Measurements from ENCODE around the gene TP53INP2. TPM values are rescaled to one million over a fixed set of nuclear protein-coding genes. Genes with fewer than 3 reads are reported as not detected.
"Not testable (repeated sequence)": the region's sequence is repeated elsewhere in the genome, so short reads cannot be mapped to it uniquely, and the experiment has no call there.

The TP53INP2 gene
- polyA plus RNA-seq, 10 donors, result 7.6 to 11.5 (median 9.1) TPM

DNA sequence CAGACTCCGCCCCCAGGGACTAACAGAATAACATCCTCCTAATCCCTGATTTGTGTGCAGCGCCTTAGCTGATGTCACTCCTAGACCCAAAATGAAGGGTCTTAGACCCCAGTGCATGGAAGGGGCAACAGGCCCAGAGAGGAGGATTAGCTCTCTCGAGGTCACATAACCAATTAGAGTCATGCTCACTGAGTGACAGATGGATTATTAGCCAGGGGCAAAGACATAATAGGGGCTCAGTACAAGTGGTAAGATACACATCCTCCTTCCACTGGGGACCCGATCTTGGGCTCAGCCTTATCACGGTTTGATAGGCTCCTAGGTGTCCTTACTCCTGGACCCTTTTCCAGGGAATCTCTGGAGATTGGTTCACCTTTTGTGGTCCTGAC is 858 bp downstream of the TP53INP2 start:
- DNase-seq, result no peak

DNA sequence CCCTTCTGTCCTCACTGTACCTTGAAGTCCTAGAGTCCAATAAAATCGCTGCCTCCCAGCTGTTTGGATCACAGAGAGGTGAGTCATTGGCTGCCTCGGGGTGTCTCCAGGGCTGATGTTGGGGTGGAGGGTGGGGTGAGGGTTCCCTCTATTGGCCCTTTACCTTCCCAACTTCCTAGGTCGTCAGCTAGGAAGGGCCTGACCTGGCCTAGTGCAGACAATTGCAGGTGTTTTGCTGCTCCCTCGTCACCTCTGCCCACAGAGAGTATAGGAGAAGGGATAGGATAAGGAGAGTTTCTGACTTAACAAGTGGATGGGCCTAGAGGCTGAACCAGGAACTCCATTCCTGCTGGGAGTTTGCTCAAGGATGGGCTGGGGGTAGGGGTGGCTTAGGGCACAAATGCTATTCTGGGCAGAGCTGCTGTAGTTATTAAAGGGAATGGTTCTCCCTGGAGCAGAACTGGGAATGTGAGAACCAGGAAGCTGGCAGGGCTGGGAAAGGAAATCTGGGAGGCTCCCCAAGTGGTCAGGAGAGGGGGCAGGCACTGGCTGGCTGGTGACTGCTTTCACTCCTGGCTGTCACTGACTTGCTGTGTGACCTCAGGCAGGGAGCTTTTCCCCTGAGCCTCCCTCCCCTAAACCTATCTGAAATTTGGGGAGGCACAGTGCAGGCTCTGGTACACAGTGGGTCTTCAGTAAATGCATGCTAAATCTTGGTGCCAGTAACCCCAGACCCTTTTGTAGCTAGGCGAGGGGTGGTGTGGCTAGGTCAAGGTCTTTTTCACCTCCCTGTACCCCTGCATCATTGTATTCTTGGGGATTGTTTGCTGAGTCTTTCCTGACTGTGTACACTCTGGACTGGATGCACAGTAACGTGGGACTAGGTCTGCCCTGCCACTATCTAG is 1.5 kb downstream of the TP53INP2 start:
- DNase-seq, result no peak

DNA sequence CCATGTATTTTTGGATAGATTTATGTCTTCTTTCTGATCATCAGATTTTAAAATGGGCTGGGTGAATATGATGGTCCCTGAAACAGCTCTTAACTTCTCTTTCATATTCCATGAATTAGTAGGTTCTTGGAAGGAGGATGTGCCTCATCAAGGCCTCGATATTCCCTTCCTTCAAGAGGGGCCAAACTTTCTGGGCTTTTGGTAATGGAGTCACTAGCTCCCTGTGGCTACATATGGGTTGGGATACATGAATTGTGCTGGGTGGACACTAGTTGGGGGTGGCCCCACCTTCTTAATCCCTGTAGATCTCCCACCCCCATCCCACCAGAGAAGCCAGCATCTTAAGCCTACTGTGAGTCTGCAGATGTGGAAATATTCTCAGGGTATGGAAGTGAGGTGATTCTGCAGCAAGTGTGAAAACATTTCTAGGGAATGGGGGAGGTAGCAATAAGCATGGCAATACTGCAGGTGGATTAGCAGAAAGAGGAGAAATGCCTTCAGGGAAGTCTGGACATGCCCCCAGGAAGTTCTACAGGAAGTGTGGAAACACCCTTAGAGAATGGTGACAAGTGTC is 2.2 kb downstream of the TP53INP2 start:
- no peak for DNase-seq

DNA sequence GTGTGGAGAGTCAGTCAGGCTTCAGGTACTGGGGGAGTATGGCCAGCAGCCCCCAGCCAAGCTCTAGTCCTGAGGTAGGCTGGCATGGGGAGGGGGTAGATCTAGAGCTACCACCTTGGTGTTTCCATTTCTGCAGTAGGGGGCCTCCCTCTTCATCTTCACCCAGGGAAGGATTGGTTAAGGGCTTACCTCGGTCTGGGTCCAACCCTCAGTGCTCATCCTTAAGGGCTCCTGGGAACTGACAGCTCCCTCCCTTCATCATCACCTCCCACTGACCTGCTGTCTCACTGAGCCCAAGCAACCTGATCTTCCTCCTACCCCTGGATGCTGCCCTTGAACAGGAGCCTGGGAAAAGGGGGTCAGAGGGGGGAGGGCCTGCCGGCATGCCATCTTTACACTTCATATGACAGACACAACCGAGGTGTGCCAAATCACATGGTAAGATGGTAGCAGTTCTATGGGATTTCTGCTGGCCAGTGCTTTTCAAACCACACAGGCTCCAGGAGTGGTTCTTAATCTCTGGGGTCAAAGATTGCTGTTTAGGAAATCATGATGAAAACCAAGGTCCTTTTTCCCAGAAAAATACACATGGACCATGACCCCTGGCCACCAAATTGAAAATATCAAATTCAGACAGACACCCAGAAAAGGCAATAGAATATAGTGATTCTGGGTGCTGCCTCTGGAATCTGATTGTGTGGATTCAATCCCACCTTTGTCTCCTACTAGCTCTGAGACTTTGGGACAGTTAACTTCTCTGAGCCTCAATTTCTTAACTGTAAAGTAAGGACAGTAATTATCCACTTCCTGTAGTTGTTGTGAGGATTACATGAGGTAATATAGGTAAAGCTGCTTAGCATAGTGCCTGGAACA is 3.0 kb downstream of the TP53INP2 start:
- no peak for DNase-seq

DNA sequence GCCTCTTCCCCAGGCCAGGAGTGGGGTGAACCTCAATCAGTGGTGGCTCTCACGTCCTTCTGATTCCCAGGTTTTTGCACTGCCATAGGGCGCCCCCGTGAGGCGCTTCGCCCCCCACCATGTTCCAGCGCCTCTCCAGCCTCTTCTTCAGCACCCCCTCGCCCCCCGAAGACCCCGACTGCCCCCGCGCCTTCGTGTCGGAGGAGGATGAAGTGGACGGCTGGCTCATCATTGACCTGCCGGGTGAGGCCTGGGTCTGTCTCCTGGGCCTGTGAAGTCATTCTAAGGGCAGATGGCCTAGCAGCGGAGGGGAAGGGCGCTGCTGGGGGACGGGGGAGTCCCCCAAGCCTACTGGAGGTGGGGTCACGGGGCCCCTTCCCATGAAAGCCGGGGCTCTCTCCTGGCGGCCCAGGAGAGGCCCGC is 4.5 kb downstream of the TP53INP2 start:
- DNase-seq, result peak; percentile 24 to 78 (median 59)

DNA sequence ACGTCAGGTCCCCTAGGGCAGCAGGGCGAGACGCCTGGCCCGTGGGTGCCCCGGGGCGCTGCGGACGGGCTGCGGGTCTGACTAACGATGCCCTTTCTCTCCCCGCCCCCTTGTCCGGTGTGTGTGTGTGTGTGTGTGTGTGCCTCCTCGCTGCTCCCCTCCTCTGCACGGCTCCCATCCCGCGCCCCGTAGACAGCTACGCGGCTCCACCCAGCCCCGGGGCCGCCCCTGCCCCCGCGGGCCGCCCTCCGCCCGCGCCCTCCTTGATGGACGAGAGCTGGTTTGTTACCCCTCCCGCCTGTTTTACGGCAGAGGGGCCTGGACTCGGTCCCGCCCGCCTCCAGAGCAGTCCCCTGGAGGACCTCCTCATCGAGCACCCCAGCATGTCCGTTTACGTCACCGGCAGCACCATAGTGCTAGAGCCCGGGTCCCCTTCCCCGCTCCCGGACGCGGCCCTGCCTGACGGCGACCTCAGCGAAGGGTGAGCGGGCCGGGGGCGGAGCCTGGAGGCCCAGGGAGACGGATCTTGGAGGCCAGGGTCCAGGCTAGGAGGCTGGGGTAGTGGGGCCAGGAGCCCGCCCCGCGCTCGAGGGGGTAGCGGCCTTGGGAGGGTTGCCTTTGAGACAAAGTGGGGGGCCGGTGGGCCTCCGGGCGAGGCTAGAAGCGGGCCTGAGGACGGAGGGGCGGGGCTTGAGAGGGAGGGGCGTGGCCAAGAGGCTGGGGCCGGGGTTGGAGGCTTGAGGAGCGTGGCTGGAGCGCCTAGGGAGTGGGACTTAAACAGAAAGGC is 5.1 kb downstream of the TP53INP2 start:
- peak; percentile 59 to 94 (median 80) for DNase-seq

DNA sequence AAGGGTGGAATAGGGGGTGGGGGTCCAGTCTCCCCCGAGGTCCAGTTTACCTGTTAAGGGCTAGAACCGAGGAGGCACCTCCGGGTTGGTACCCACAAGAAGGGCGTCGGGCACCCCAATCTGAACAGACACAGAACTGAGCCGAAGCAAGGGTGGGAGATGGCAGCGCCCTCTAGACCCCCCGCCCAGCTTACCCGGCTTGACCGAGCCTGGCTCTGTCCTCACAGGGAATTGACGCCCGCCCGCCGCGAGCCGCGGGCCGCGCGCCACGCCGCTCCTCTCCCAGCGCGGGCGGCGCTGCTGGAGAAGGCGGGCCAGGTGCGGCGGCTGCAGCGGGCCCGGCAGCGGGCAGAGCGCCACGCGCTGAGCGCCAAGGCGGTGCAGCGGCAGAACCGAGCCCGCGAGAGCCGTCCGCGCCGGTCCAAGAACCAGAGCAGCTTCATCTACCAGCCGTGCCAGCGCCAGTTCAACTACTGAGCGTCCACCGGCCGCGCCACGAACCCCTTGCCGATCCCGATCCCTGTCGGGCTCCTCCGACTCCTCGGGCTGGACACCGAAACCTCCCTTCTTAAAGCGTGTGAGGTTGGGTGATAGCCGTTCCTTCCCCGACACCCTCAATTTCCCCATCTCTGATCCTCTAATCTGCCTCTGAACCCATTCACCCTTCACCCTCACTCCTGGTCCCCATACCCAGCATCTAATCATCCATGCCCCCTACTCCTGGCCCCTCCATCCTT is 5.9 kb downstream of the TP53INP2 start:
- peak in 2 of 3 donors; percentile 37 to 70 for DNase-seq

DNA sequence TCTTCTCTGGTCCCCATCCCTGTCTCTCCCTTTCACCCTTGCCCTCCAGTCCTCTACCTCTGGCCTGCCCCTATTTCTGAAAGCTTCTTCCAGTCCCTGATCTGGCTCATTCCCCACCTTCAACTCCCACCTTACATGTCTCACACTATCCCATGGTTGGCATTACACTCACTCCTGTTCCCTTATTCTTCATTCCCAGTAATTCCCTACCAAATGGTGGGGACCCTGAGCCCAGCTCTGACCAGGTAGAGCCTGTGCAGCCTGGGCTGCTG is 6.4 kb downstream of the TP53INP2 start:
- DNase-seq, result no peak

DNA sequence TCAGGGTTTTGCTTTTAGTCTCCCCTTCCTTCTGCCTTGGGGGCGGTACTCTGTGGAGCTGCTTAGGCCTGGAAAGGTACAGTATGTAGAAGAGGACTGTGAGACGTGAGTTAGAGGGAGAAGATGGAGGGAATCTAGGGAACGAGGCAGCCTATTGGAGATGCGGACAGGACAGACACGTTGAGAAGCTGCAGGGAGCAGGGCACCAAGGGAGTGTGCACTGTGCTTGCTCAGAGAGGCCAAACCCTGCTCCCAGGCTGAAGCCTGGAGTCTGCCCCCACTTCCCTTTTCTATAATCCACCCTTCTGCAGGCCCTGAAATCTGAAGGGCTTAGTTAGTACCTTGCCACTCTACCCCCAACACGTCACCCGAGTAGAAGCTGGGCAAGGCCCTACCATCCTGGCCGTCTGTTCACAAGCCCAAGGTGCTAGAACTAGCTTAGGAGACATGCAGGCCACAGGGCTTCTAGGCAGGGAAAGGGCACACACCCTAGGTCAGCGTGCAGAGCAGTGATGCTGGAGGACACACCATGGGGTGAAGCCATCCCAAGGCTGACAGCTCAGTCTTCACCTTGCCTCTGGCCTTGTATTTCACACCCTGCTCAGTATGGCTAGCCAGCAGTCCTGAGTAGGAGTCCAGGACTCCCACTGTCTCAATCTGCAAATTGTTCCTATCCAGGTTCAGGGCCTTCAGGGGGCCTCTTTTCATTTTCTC is 6.9 kb downstream of the TP53INP2 start:
- DNase-seq, result peak in 1 of 3 donors; percentile 16

DNA sequence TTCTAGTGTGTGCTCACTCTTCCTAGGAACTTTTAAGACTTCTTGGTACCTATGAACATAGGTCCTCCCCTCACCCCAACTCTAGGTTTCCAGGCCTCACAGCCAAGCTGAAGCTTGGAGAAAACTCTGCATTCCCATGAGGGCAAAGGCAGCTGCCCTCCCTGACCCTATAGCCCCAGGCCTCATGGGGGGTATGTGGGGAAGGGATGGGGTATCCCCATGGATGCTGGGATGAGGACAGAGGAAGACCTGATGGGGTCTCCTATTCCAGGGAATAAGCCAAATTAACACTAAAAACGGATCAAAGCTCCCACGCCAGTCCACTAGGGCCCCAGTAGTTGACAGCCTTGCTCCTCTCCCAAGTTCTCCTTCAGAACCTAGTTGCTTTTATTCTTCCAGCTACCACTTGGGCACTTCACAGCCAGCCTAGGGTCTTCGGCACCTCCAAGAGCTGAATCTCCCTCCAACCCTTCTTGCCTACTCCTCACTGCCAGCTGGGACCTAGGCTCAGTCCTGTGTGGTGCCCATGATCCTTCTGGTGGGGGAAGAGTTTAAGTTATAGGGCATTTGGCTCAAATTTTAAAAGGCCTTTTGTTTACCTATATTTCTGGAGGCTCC is 7.8 kb downstream of the TP53INP2 start:
- no peak for DNase-seq

DNA sequence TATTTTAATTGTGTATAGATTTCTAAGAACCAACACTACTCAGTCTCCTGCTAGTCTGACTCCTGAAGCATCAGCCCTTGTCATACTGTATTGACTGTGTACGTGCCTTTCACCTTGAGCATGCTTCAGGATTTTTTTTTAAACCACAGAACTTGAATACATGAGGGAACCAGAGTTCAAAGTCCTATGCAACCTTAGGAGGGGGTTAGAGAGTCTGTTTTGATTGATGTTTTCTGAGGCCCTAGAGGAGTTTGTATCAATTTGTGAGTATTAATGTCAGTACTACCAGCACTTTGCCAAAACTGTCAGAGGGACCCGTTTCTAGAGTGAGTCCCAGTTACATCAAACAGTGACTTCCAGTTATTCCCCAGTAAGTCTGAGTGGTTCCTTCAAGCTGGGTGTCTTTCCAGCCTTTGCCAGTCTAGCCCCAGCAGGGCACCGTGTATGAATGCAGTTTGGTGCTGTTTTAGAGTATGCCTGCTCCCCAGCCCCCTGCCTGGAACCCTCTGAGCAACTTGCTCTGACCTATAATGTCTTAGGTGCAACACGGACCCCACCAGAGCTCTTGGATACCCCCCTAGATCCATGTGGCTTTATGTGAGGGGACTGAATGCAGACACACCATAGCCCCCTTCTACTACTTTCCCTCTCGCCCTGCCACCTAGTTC is 8.5 kb downstream of the TP53INP2 start:
- DNase-seq, result no peak

DNA sequence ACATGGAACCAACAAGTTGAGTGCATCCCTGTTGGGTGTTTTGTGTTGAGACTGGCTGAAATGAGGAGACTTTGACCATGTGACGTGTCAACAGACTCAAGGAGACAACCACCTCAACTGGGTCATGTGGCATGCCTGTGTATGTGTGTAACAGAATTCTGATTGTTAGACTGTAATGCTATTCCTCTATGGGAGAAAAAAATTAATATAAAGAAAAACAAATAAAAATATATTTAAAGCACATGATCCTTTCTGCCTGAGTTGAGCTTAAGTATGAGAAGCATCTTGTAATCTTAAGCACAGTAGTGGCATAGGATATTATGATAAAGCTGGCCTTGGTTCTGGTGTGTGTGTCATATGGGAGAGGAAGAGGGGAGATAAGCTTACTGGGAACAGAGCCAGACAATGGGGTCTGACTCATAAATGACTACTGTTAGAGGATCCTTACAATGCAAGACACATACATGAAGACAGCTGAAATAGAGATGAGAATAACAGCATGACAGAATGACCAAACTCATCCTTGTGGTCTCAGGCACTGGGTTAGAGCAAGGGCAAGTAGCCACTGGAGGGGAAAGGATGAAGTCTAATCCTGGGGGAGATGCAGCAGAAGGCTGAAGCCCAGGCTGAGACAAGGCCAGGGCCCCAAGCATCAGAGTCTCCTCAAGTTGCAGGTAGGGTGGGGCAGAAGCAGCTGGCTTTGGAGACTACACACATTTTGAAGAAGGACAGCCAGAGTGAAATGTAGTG is 9.2 kb downstream of the TP53INP2 start:
- peak; percentile 41 to 95 (median 49) for DNase-seq

DNA sequence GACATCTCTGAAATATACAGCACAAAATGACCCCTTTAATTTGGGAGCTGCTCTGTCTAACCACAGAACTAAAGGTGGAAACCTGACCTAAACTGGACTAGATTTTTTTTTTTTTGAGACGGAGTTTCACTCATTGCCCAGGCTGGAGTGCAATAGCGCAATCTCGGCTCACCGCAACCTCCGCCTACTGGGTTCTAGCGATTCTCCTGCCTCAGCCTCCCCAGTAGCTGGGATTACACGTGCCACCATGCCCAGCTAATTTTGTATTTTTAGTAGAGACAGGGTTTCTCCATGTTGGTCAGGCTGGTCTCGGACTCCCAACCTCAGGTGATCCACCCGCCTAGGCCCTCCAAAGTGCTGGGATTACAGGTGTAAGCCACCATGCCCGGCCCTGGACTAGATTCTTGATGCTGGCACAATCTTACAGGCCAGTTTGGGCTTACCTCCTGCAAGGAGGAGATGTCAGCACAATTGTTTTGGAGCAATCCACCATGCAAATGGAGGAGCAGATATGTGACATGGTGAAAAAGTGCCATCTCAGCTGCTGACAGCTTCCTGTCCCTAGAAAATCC is 9.9 kb downstream of the TP53INP2 start:
- not testable (repeated sequence) for DNase-seq

DNA sequence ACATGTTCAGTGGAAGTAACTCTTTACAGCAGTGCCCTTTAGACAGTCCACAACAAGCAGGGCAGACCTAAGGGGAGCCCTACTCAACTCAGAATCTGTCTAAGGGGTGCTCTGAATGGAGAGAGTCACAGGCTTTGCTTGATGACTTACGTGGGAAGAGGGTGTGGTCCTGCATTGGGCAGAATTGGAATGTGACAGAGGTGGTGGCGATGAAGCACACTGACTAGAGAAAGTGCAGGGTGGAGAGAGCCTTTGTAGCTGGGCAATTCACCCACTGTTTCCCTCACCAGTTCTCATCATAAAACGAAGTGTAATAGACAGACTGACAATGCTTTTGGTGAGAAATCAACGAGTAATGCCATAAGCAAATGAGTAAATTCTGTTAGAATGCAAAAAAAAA is 11.2 kb downstream of the TP53INP2 start:
- DNase-seq, result no peak

DNA sequence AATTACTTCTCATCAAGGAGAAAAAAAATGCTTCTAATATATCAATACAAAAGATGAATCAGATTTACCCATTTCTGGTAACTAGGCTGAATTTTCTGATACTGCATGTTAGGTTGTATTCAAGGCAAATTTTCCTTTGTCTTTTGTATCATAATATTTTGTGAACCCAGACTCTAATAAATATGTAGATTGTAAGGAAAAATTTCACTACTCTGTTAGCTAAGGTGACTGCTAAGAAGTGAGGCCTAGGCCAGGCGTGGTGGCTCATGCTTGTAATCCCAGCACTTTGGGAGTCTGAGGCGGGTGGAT is 12.7 kb downstream of the TP53INP2 start:
- DNase-seq, result no peak

DNA sequence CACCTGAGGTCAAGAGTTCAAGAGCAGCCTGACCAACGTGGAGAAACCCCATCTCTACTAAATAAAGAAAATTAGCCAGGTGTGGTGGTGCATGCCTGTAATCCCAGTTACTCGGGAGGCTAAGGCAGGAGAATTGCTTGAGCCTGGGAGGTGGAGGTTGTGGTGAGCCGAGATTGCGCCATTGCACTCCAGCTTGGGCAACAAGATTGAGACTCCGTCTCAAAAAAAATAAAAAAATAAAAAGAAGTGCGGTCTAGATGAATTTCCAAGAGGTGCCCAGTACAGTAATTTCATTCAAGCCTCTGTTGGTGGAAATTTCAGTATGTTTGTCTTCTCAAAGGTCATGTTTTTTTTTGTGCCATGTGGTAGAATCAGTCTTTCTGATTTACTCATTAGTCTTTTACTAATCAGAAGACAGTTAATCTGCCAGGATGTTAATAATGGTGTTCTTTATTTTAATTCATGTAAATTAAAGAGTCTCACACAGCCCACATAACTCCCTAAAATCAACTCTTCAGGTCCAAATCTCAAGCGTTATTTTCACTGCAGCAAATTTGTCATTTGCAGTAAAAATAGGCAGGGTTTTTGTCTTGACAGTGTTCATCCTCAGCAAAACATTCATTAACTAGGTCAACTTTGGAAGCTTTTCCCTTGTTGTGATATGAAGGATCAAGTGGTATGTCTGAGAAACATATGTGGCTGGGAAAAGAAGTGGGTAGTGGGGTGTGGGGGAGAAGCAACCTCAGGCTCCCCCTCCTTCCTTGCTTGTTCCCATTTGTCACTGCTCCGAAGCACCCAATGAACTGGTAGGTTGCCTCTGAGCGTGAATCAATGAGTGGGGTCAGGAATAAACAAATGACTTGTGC is 13.3 kb downstream of the TP53INP2 start:
- DNase-seq, result no peak

Data from muscle of back (tissue), 11 donors.